WTC11 (cell line): ENCODE measurements around the gene TMEM218. TPM values are rescaled to one million over a fixed set of nuclear protein-coding genes. Genes with fewer than 3 reads are reported as not detected.

Source experiments
- ATAC-seq: fragments of 200-7000 bp; cut with Tn5 transposase; 2 replicates; pipeline ENCODE4 v1.10.0; 2021; ENCODE audit warnings: mild to moderate bottlenecking, moderate library complexity
- CTCF ChIA-PET: fragments of 300-600 bp; sonication (Branson Sonifier 250); formaldehyde crosslinking; loops from one replicate; lab custom pipeline; 2021; ENCODE audit warnings: antibody characterized with exemption; lab: Charles Lee
- POLR2A ChIA-PET: fragments of 350-600 bp; sonication (Branson Sonifier 250); formaldehyde crosslinking; loops from one replicate; lab custom pipeline; 2021; ENCODE audit warnings: antibody characterized with exemption; lab: Charles Lee
- DNase-seq: peaks from one replicate; pipeline ENCODE4 v3.0.0; 2021; ENCODE audit warnings: low spot score
- H3K27ac Mint-ChIP-seq: 2 replicates; pipeline ENCODE4 v1.8.0; 2021; ENCODE audit warnings: mixed read lengths
- H3K27me3 Mint-ChIP-seq: 2 replicates; pipeline ENCODE4 v1.8.0; 2021; ENCODE audit warnings: low read depth, mild to moderate bottlenecking, moderate library complexity, mixed read lengths
- H3K36me3 Mint-ChIP-seq: 2 replicates; pipeline ENCODE4 v1.8.0; 2021; ENCODE audit warnings: mixed read lengths
- H3K4me1 Mint-ChIP-seq: 2 replicates; pipeline ENCODE4 v1.8.0; 2022; ENCODE audit warnings: mixed read lengths
- H3K4me3 Mint-ChIP-seq: 2 replicates; pipeline ENCODE4 v1.8.0; 2021; ENCODE audit warnings: mild to moderate bottlenecking, moderate library complexity, mixed read lengths
- H3K9me3 Mint-ChIP-seq: 2 replicates; pipeline ENCODE4 v1.8.0; 2021; ENCODE audit warnings: mixed read lengths
- ATF1 ChIP-seq: sonication (generic); formaldehyde crosslinking; IDR thresholded peaks from 2 replicates; pipeline ENCODE4 v1.8.1; 2023; ENCODE audit warnings: mild to moderate bottlenecking, moderate library complexity, missing genetic modification reagents
- ATF2 ChIP-seq: sonication (generic); formaldehyde crosslinking; IDR thresholded peaks from 2 replicates; pipeline ENCODE4 v1.8.1; 2022; ENCODE audit warnings: low read depth, missing genetic modification reagents, borderline replicate concordance
- ATF6 ChIP-seq: sonication (generic); formaldehyde crosslinking; IDR thresholded peaks from 2 replicates; pipeline ENCODE4 v1.8.1; 2023; ENCODE audit warnings: mild to moderate bottlenecking, missing genetic modification reagents
- CREB1 ChIP-seq: sonication (generic); formaldehyde crosslinking; IDR thresholded peaks from 2 replicates; pipeline ENCODE4 v1.8.0; 2023; ENCODE audit warnings: mild to moderate bottlenecking, missing genetic modification reagents
- CREM ChIP-seq: sonication (generic); formaldehyde crosslinking; IDR thresholded peaks from 2 replicates; pipeline ENCODE4 v1.8.1; 2022; ENCODE audit warnings: mild to moderate bottlenecking, missing genetic modification reagents, moderate library complexity
- E2F5 ChIP-seq: sonication (generic); formaldehyde crosslinking; IDR thresholded peaks from 2 replicates; pipeline ENCODE4 v1.8.1; 2022; ENCODE audit warnings: mild to moderate bottlenecking, moderate library complexity, missing genetic modification reagents
- ELF4 ChIP-seq: sonication (generic); formaldehyde crosslinking; IDR thresholded peaks from 2 replicates; pipeline ENCODE4 v1.8.1; 2022; ENCODE audit warnings: low read depth, mild to moderate bottlenecking, moderate library complexity, missing genetic modification reagents
- EMX1 ChIP-seq: fragments of 250-450 bp; sonication (Bioruptor Pico); IDR thresholded peaks from 2 replicates; pipeline ENCODE4 v1.8.0; 2021; ENCODE audit warnings: mild to moderate bottlenecking
- FOXK1 ChIP-seq: sonication (generic); formaldehyde crosslinking; IDR thresholded peaks from 2 replicates; pipeline ENCODE4 v1.8.0; 2022; ENCODE audit warnings: mild to moderate bottlenecking, moderate library complexity, missing genetic modification reagents
- GRHL2 ChIP-seq: fragments of 250-450 bp; sonication (Bioruptor Pico); IDR thresholded peaks from 2 replicates; pipeline ENCODE4 v1.8.0; 2022; ENCODE audit warnings: mild to moderate bottlenecking, moderate library complexity; ENCODE audit not compliant: insufficient replicate concordance, severe bottlenecking
- MXD4 ChIP-seq: fragments of 250-450 bp; sonication (Bioruptor Pico); IDR thresholded peaks from 2 replicates; pipeline ENCODE4 v1.8.0; 2021; ENCODE audit warnings: mild to moderate bottlenecking, moderate library complexity, borderline replicate concordance
- MYBL2 ChIP-seq: sonication (generic); formaldehyde crosslinking; IDR thresholded peaks from 2 replicates; pipeline ENCODE4 v1.8.1; 2023; ENCODE audit warnings: mild to moderate bottlenecking, moderate library complexity, missing genetic modification reagents
- NFATC4 ChIP-seq: fragments of 250-450 bp; sonication (Bioruptor Pico); IDR thresholded peaks from 2 replicates; pipeline ENCODE4 v1.9.0; 2021; ENCODE audit warnings: mild to moderate bottlenecking
- NFE2L1 ChIP-seq: sonication (generic); formaldehyde crosslinking; IDR thresholded peaks from 2 replicates; pipeline ENCODE4 v1.8.1; 2023; ENCODE audit warnings: missing genetic modification reagents
- NR2C2 ChIP-seq: sonication (generic); formaldehyde crosslinking; IDR thresholded peaks from 2 replicates; pipeline ENCODE4 v1.8.0; 2022; ENCODE audit warnings: mild to moderate bottlenecking, missing genetic modification reagents
- SMAD4 ChIP-seq: sonication (generic); formaldehyde crosslinking; IDR thresholded peaks from 2 replicates; pipeline ENCODE4 v1.8.0; 2022; ENCODE audit warnings: mild to moderate bottlenecking, missing genetic modification reagents
- USF1 ChIP-seq: sonication (generic); formaldehyde crosslinking; IDR thresholded peaks from 2 replicates; pipeline ENCODE4 v1.8.0; 2022; ENCODE audit warnings: mild to moderate bottlenecking, missing genetic modification reagents
- ZNF219 ChIP-seq: sonication (generic); formaldehyde crosslinking; IDR thresholded peaks from 2 replicates; pipeline ENCODE4 v1.8.0; 2023; ENCODE audit warnings: missing genetic modification reagents, mild to moderate bottlenecking, borderline replicate concordance
- ZNF263 ChIP-seq: sonication (generic); formaldehyde crosslinking; IDR thresholded peaks from 2 replicates; pipeline ENCODE4 v1.8.1; 2022; ENCODE audit warnings: low read depth, mild to moderate bottlenecking, moderate library complexity, missing genetic modification reagents
- ZNF281 ChIP-seq: sonication (generic); formaldehyde crosslinking; IDR thresholded peaks from 2 replicates; pipeline ENCODE4 v1.8.0; 2023; ENCODE audit warnings: mild to moderate bottlenecking, missing genetic modification reagents
- ZNF317 ChIP-seq: sonication (generic); formaldehyde crosslinking; IDR thresholded peaks from 2 replicates; pipeline ENCODE4 v1.8.1; 2023; ENCODE audit warnings: low read depth, mild to moderate bottlenecking, moderate library complexity, missing genetic modification reagents, borderline replicate concordance
- ZNF396 ChIP-seq: fragments of 250-450 bp; sonication (Bioruptor Pico); IDR thresholded peaks from 2 replicates; pipeline ENCODE4 v1.8.0; 2021; ENCODE audit warnings: mild to moderate bottlenecking, moderate library complexity, borderline replicate concordance
- ZNF416 ChIP-seq: fragments of 250-450 bp; sonication (Bioruptor Pico); IDR thresholded peaks from 2 replicates; pipeline ENCODE4 v1.9.0; 2021; ENCODE audit warnings: mild to moderate bottlenecking, inconsistent platforms
- ZNF425 ChIP-seq: fragments of 250-450 bp; sonication (Bioruptor Pico); conservative IDR thresholded peaks from 2 replicates; pipeline ENCODE4 v1.9.0; 2021; ENCODE audit warnings: mild to moderate bottlenecking
- total RNA-seq: library from RNA; stranded (reverse); gene quantifications from 3 replicates; pipeline ENCODE4 v1.2.3, GENCODE V29; 2021

Gene TMEM218
- total RNA-seq, 1 experiment from 2014 or later, result 10.3 TPM

- Mint-ChIP-seq H3K27me3 (no peaks in the 10 kb centered on the region; the same call in 1 of the 2 replicates), H3K36me3 (no peaks in the 10 kb centered on the region), H3K4me3 (no peak overlapping the region), H3K4me1 (peaks cover 1% of the 10 kb centered on the region), H3K27ac (no peak overlapping the region)
- POLR2A ChIA-PET, result no interaction called here
- no peak for DNase-seq
- TF ChIP-seq ZNF263 (CRISPR knock-in tag) (no peak), USF1 (no peak), ATF6 (no peak), ZNF317 (CRISPR knock-in tag) (no peak), MXD4 (no peak), ZNF425 (no peak), ZNF219 (CRISPR knock-in tag) (no peak)
- TF ChIP-seq, all 79 proteins: peak for 0
- no peaks in the 10 kb centered on the region for H3K9me3 Mint-ChIP-seq
- CTCF ChIA-PET, result interaction anchor here (0.8 to 3.5 kb wide), 9 partner anchors 9 to 357 kb away, joined by 3 to 21 read pairs (median 5); partner anchors contain the start of gene SLC37A2
- no peak for ATAC-seq
These were observed 35.0 kb downstream of the TMEM218 start for GRCh38 chr11:125076378-125076945.

GRCh38 chr11:125075900-125076317 lies 35.5 kb downstream of the TMEM218 start:
- H3K36me3 Mint-ChIP-seq, result no peaks in the 10 kb centered on the region
- DNase-seq, result no peak
- no peak overlapping the region for H3K27ac Mint-ChIP-seq
- H3K4me3 Mint-ChIP-seq, result no peak overlapping the region
- POLR2A ChIA-PET, result no interaction called here
- H3K4me1 Mint-ChIP-seq, result peaks cover 6% of the 10 kb centered on the region
- no peaks in the 10 kb centered on the region; the same call in 1 of the 2 replicates for H3K27me3 Mint-ChIP-seq
- CTCF ChIA-PET, result interaction anchor here (0.8 to 3.5 kb wide), 11 partner anchors 9 to 357 kb away, joined by 3 to 21 read pairs (median 5); partner anchors contain the start of gene SLC37A2
- TF ChIP-seq ATF1 (CRISPR knock-in tag), result no peak
- no peak for TF ChIP-seq CREB1 (CRISPR knock-in tag)
- no peak for TF ChIP-seq MYBL2 (CRISPR knock-in tag)
- no peak for TF ChIP-seq ZNF416 (CRISPR knock-in tag)
- no peak for TF ChIP-seq ZNF263 (CRISPR knock-in tag)
- TF ChIP-seq MXD4, result no peak
- no peak for TF ChIP-seq ZNF396 (CRISPR knock-in tag)
- no peak for TF ChIP-seq NR2C2 (CRISPR knock-in tag)
- TF ChIP-seq E2F5 (CRISPR knock-in tag), result no peak
- TF ChIP-seq NFATC4, result no peak
- no peak for TF ChIP-seq GRHL2
- no peak for TF ChIP-seq EMX1 (CRISPR knock-in tag)
- no peak for TF ChIP-seq SMAD4 (CRISPR knock-in tag)
- no peak for TF ChIP-seq ZNF317 (CRISPR knock-in tag)
- no peak for TF ChIP-seq CREM (CRISPR knock-in tag)
- no peak for TF ChIP-seq FOXK1 (CRISPR knock-in tag)
- no peak for TF ChIP-seq ATF2 (CRISPR knock-in tag)
- TF ChIP-seq ZNF281 (CRISPR knock-in tag), result no peak
- TF ChIP-seq ELF4 (CRISPR knock-in tag), result no peak
- no peak for TF ChIP-seq NFE2L1
- TF ChIP-seq, all 79 proteins: peak for 0
- no peaks in the 10 kb centered on the region for H3K9me3 Mint-ChIP-seq
- peak; percentile 51 for ATAC-seq
